ENCODE results near the gene N4BP2. TPM values are rescaled to one million over a fixed set of nuclear protein-coding genes. Genes with fewer than 3 reads are reported as not detected.

The N4BP2 gene
- 45.0 and 47.5 TPM in 2 replicates for total RNA-seq

GRCh38 chr4:40056716-40057585, at the start of gene N4BP2:
Gene N4BP2, plus strand, starts transcription at chr4:40056850. Its CDS starts 40,491 bp downstream, at chr4:40097341.

GRCh38 chr4:40196724-40197281, 140.2 kb downstream of the N4BP2 start, which contains the start of gene RHOH:
Gene RHOH, plus strand, starts transcription at chr4:40197031. Its CDS starts 46,356 bp downstream, at chr4:40243387.

Small RNA genes within 50 kb of the gene (small RNA-seq; reads per million reads assigned to genes)
- gene AC095057.1 (not detected), gene RF00432 (not detected), gene RNU6-1112P (0.20 reads per million)

Other genes starting within 250 kb of the N4BP2 start
- 68.1 and 75.0 TPM in 2 replicates for gene PDS5A, start 78.9 kb upstream of the N4BP2 start, total RNA-seq
- gene RHOH, start 140.2 kb downstream of the N4BP2 start, total RNA-seq, result 1.2 and 1.4 TPM in 2 replicates

Measured in placental epithelial cell (primary cell).